Right atrium auricular region (tissue), 2 donors: Measurements from ENCODE around the gene RANBP17. TPM values are rescaled to one million over a fixed set of nuclear protein-coding genes. Genes with fewer than 3 reads are reported as not detected.

Experiments
- DNase-seq: peaks from one replicate; pipeline ENCODE4 v3.0.0-alpha.2; 2019; ENCODE audit warnings: low spot score
- H3K27ac ChIP-seq, 2 donors: fragments of 200-600 bp; sonication (generic); 1 replicate in 1 of 2; 2 replicates in 1 of 2; pipeline ENCODE4 v1.5.1; 2016 to 2019
- H3K27me3 ChIP-seq, 2 donors: fragments of 200-600 bp; sonication (generic); one replicate each; pipeline versions ENCODE4 v1.5.1 to v1.6.0; 2017 to 2019
- H3K36me3 ChIP-seq: fragments of 200-600 bp; sonication (generic); one replicate; pipeline ENCODE4 v1.5.1; 2016
- H3K4me1 ChIP-seq, 2 donors: fragments of 200-600 bp; sonication (generic); one replicate each; pipeline versions ENCODE4 v1.5.1 to v1.6.0; 2017 to 2019
- H3K4me3 ChIP-seq, 2 donors: fragments of 200-600 bp; sonication (generic); 1 replicate in 1 of 2; 2 replicates in 1 of 2; pipeline ENCODE4 v1.5.1; 2017 to 2019; ENCODE audit warnings: mild to moderate bottlenecking in 1 of 2, moderate library complexity in 1 of 2
- H3K9me3 ChIP-seq, 2 donors: fragments of 200-600 bp; sonication (generic); one replicate each; pipeline ENCODE4 v1.5.1; 2019
- total RNA-seq, 2 donors: library from RNA; depleted of rRNA; stranded (reverse); fragments of >200 nt; gene quantifications; one replicate each; pipeline ENCODE4 v1.1.0, GENCODE V29; 2016
- TF ChIP-seq, protein P1 (sequence below), 2 donors: fragments of 200-600 bp; sonication (generic); IDR thresholded peaks; one replicate each; pipeline ENCODE4 v1.5.1; 2019; ENCODE audit warnings: antibody characterized with exemption in 2 of 2

Gene RANBP17
- total RNA-seq, 2 donors from 2014 or later = 1.4 to 3.6 TPM

DNA sequence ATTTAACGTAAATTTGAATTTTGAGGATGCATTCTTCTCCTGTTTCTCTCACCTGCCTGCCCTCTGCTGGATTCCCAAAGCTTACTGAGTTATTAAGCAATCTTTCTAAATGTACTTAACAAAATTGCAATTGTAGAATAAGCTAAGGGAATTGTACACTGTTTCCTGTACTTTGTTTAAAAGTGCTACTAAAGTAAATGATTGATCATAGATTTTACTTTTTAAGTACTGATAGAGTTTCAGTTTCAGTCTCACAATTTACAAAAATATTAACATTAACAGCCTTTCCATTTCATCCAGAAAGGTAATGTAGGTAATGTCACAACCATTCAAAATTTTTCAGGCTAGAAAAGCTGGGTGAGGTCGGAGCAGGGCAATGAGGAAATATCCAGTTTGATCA, 4.8 kb upstream of the RANBP17 start:
- peaks cover 0 to 20% of the 10 kb centered on the region in 2 donors for H3K9me3 ChIP-seq
- H3K27ac ChIP-seq = no peak overlapping the region
- H3K4me3 ChIP-seq = no peak overlapping the region
- no peaks in the 10 kb centered on the region for H3K27me3 ChIP-seq
- no peaks in the 10 kb centered on the region for H3K36me3 ChIP-seq
- peaks cover 0 to 1% of the 10 kb centered on the region in 2 donors for H3K4me1 ChIP-seq
- TF ChIP-seq, protein P1, sequence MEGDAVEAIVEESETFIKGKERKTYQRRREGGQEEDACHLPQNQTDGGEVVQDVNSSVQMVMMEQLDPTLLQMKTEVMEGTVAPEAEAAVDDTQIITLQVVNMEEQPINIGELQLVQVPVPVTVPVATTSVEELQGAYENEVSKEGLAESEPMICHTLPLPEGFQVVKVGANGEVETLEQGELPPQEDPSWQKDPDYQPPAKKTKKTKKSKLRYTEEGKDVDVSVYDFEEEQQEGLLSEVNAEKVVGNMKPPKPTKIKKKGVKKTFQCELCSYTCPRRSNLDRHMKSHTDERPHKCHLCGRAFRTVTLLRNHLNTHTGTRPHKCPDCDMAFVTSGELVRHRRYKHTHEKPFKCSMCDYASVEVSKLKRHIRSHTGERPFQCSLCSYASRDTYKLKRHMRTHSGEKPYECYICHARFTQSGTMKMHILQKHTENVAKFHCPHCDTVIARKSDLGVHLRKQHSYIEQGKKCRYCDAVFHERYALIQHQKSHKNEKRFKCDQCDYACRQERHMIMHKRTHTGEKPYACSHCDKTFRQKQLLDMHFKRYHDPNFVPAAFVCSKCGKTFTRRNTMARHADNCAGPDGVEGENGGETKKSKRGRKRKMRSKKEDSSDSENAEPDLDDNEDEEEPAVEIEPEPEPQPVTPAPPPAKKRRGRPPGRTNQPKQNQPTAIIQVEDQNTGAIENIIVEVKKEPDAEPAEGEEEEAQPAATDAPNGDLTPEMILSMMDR (IDR thresholded peaks at IDR 0.05) = no peak
- no peak for DNase-seq

DNA sequence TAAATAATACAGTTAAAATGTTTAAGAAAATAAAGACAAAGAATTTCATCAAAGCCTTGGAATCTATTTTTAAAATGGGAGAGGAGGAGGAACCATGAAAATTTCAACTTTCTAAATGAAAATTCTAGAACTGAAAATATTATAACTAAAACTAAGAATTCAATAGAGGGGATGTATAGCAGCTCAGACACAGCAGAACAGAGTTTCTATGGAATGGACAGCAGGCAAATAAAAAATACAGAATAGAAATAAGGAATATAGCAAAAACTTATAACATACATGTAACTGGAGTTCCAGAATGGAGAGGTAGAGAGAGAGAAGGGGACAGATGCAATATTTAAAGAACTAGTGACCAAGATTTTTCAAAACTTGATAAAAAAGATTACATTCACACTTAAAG, 1.4 kb upstream of the RANBP17 start:
- Histone ChIP-seq H3K4me1 (peaks cover 0 to 12% of the 10 kb centered on the region in 2 donors), H3K4me3 (no peak overlapping the region), H3K27me3 (no peaks in the 10 kb centered on the region), H3K9me3 (peaks cover 0 to 20% of the 10 kb centered on the region in 2 donors), H3K27ac (no peak overlapping the region), H3K36me3 (no peaks in the 10 kb centered on the region)
- TF ChIP-seq, protein P1 (IDR thresholded peaks at IDR 0.05) = no peak
- no peak for DNase-seq

DNA sequence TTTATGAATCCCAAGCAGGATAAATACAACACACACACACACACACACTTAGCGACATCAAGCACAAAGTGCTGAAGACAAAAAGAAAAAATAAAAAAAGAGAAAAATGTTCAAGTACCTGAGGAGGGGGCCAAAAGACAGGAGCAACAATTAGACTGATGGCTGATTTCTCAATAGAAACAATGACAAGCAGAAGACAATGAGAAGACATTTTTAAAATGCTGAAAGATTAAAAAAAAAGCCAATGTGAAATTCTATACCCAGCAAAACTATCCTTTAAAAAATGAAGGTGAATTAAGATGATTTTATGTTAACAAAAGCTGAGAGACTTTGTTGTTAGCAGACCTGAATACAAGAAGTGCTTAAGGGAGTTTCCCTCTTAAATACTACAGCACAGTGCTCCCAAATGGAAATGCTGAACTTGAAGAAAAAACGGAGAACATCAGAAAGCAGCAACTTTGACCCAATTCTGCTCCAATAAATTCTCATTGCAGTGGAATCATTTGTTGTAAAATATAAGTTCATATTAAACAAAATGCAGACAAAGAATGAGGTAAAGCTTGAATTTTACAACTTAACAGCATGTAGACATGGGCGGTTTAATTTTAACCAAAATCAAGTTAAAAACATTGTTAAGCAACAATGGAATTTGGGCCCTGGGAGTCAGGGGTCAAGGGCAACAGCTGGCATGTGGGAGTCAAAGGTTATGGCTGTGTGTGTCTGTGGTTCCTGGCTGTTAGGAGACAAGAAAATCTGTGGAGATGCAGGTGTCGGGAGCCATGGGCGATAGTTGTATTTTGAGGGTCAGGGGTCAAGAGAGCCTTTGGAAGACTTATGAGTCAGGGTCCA, 776 bp upstream of the RANBP17 start:
- Histone ChIP-seq H3K9me3 (peaks cover 0 to 20% of the 10 kb centered on the region in 2 donors), H3K36me3 (no peaks in the 10 kb centered on the region), H3K4me3 (peak overlapping the region in 1 of 2 donors; percentile 62), H3K4me1 (peaks cover 0 to 12% of the 10 kb centered on the region in 2 donors), H3K27me3 (no peaks in the 10 kb centered on the region), H3K27ac (no peak overlapping the region)
- DNase-seq = no peak
- TF ChIP-seq, protein P1 (IDR thresholded peaks at IDR 0.05) = no peak

DNA sequence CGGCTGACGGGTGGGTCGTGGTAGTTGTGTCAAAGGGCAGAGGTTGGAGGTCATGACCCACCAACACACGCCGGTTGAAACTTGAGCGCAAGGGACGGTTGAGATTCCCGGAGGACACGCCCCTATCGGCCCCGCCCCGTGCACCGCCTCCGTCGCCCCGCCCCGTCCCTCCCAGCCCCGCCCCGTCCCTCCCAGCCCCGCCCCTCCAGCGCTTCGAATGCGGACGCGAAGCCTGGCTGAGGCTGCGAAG, 226 bp upstream of the RANBP17 start:
- DNase-seq = no peak
- TF ChIP-seq, protein P1 (IDR thresholded peaks at IDR 0.05) = no peak
- Histone ChIP-seq H3K4me3 (peak overlapping the region; percentile 42 to 62), H3K27ac (peak overlapping the region in 1 of 2 donors; percentile 31), H3K27me3 (no peaks in the 10 kb centered on the region), H3K4me1 (peaks cover 0 to 12% of the 10 kb centered on the region in 2 donors), H3K9me3 (peaks cover 0 to 20% of the 10 kb centered on the region in 2 donors), H3K36me3 (no peaks in the 10 kb centered on the region)

DNA sequence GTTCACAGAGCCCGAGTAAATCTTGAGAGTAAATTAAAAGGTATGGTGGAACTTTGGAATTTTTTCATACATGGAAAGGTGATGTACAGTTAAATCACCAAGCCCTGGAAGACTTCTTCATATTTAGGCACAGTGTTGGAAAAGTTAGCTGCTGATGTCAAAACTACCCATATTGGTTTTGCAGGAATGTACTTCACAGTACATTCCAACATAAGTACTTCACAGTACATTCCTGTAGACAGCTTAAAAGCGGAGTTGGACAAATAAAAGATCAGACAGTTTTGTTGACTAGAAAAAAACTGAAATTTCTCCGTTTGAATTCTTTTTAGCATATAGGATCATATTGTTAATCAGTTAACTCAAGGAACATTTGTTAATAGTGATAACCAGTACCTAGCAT, 1.8 kb downstream of the RANBP17 start:
- no peak for DNase-seq
- TF ChIP-seq, protein P1 (IDR thresholded peaks at IDR 0.05) = no peak
- H3K4me1 ChIP-seq = peaks cover 0 to 12% of the 10 kb centered on the region in 2 donors
- no peaks in the 10 kb centered on the region for H3K27me3 ChIP-seq
- H3K4me3 ChIP-seq = no peak overlapping the region
- peaks cover 0 to 20% of the 10 kb centered on the region in 2 donors for H3K9me3 ChIP-seq
- no peaks in the 10 kb centered on the region for H3K36me3 ChIP-seq
- H3K27ac ChIP-seq = no peak overlapping the region

DNA sequence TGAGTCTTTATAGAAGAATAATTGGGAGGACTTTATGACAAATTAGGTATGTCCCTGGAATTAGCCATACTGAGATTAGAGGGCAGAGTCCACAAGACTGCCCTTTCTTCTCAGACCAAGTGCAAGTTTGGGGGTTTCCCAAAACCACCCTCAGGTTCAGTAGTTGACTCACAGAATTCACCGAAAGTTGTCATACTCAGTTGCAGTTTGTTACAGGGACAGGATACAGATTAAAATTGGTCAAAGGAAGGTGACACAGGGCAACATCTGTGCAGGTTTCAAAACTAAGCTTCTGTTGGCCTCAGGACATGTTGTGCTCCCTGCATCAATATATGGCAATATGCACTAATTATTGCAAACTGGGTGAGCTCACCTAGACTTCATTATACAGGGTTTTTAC, 3.8 kb downstream of the RANBP17 start:
- H3K36me3 ChIP-seq = no peaks in the 10 kb centered on the region
- H3K9me3 ChIP-seq = peaks cover 0 to 10% of the 10 kb centered on the region in 2 donors
- H3K27me3 ChIP-seq = no peaks in the 10 kb centered on the region
- DNase-seq = no peak
- peaks cover 0 to 12% of the 10 kb centered on the region in 2 donors for H3K4me1 ChIP-seq
- TF ChIP-seq, protein P1 (IDR thresholded peaks at IDR 0.05) = no peak
- no peak overlapping the region for H3K4me3 ChIP-seq
- no peak overlapping the region for H3K27ac ChIP-seq
